ENCODE results near the gene OR4F6.

GRCh38 chr15:101811902-101812301 is 8.6 kb downstream of the OR4F6 start, which contains the start of gene OR4F15:
- TF ChIP-seq POLR2A (IDR thresholded peaks at IDR 0.05) (no peak), EP300 (IDR thresholded peaks at IDR 0.05) (no peak), CTCF (IDR thresholded peaks at IDR 0.05) (no peak)
